SU-DHL-6 (cell line): ENCODE measurements around the gene TNS4.

Experiments
- EZH2phosphoT487 ChIP-seq: fragments of 200-600 bp; sonication (generic), shearing (Covaris generic); conservative IDR thresholded peaks from 2 replicates; pipeline ENCODE4 v1.6.1; 2018; ENCODE audit warnings: mild to moderate bottlenecking, antibody characterized with exemption, low read length, moderate library complexity, mixed read lengths
- TF ChIP-seq, protein P1 (sequence below): fragments of 200-600 bp; sonication (generic); IDR thresholded peaks from one replicate; pipeline ENCODE4 v1.5.1; 2017; ENCODE audit warnings: antibody characterized with exemption, mild to moderate bottlenecking, low read length, moderate library complexity; ENCODE audit not compliant: insufficient read depth, poor library complexity, severe bottlenecking

DNA sequence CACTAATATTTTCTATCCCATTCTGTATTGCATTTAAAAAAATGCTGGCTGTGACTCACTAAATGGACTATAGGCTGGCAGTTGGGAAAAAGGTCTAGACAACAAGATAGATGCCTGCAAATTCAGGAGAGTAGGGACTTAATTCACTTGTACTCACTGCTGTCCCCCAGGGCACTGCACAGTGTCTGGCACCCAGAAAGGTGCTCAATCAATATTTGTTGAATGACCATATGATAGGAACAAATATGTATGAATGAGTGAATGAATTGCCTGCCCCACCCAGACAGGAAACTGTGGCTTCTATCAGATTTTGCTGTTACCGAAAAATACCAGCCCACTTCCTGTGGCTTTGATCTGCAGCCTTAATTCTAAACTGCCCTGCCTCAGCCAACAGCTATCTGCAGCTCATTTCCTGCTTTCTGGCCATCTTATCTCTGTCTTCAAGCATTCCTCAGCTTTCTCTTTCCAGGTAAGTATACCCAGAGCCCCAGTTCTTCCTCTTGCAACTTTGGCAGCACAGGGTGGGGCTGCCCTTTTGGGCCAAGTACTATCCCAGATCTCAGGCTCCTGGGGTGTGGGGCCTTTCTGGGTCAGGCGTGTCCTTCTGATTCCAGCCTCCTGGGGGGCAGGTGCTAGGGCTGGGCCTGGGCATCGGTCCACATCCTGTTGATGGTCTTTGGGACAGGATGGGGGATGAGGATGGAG, 15.3 kb upstream of the TNS4 start:
- TF ChIP-seq, protein P1, sequence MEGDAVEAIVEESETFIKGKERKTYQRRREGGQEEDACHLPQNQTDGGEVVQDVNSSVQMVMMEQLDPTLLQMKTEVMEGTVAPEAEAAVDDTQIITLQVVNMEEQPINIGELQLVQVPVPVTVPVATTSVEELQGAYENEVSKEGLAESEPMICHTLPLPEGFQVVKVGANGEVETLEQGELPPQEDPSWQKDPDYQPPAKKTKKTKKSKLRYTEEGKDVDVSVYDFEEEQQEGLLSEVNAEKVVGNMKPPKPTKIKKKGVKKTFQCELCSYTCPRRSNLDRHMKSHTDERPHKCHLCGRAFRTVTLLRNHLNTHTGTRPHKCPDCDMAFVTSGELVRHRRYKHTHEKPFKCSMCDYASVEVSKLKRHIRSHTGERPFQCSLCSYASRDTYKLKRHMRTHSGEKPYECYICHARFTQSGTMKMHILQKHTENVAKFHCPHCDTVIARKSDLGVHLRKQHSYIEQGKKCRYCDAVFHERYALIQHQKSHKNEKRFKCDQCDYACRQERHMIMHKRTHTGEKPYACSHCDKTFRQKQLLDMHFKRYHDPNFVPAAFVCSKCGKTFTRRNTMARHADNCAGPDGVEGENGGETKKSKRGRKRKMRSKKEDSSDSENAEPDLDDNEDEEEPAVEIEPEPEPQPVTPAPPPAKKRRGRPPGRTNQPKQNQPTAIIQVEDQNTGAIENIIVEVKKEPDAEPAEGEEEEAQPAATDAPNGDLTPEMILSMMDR = no peak
- no peak for TF ChIP-seq EZH2phosphoT487
